GM15510 (cell line): ENCODE measurements around the gene ANO2.

Source experiments
- POLR2A ChIP-seq: IDR thresholded peaks from 3 replicates; pipeline ENCODE4 v1.6.1; 2011; ENCODE audit warnings: borderline replicate concordance; ENCODE audit not compliant: insufficient read length; ENCODE audit errors: extremely low read depth

The ANO2 gene

DNA sequence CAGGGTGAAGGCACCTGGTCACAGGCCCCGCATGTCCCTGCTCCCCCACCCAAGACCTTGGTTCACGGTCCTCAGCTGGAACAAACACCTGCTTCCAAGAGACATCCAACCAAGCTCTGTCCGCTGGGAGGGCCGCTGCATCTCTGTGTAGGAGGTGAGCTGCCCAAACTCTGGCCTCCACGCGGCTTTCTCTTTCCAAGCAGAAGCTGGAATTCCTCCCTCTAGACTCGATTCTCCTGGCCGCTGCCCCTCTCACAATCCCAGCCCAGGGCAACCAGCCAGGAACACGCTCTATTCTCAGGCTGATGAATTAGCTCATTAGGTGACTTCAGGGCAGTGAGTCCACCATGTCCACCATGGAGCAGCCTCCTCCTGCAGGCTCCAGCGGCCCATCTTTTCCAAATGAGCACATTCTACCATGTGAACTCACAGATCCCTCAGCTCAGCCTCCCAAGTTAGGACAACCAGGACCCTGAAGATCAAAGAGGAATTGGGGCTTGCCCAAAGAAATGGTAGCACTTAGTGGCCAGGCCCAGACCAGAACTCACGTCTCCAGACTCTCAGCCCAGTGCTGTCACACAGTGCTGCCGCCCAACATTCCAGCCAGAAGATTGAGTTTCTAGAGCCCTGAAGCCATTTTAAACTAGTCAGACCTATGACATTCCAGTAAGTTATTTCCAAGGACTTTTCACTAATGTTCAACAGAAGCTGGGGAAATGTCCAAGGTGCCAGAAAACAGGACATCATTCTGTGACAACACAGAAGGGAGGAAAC, 146.6 kb downstream of the ANO2 start:
- TF ChIP-seq POLR2A = no peak

DNA sequence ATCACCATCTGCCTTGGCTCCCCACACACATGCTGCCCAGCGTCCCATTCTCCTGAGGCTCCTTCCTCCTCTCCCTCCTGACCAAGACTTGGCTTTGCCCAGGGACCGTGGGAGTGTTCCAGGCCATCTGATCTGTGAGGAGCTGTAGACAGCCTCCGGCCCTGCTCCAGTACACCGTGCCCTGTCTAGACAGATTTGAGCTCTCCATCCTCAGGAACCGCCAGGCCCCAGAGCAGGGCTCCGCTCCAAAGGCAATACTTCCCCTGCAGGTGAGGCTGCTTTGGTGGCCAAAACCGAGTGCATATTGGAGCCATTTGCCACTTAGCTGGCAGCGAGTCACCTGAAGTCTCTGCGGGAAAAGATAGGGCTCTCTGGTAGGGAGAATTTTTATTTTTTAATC, 147.4 kb downstream of the ANO2 start:
- TF ChIP-seq POLR2A = no peak

DNA sequence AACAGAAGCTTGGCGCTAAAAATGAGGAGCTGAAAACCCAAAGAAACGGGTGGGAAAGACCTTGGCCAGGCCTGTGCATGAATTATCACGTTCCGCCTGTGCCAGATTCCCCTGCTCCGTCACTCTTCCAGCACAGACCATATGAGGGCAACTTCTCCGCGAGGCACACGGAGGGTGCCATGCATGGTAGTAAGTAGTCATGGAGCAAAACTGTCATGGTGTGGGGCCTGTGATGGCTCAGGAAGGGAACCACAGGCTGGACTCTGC, 148.2 kb downstream of the ANO2 start:
- TF ChIP-seq POLR2A = no peak

GRCh38 chr12:5796171-5796958, 148.7 kb downstream of the ANO2 start:
- no peak for TF ChIP-seq POLR2A

GRCh38 chr12:5794156-5794555, 150.9 kb downstream of the ANO2 start:
- TF ChIP-seq POLR2A = no peak

DNA sequence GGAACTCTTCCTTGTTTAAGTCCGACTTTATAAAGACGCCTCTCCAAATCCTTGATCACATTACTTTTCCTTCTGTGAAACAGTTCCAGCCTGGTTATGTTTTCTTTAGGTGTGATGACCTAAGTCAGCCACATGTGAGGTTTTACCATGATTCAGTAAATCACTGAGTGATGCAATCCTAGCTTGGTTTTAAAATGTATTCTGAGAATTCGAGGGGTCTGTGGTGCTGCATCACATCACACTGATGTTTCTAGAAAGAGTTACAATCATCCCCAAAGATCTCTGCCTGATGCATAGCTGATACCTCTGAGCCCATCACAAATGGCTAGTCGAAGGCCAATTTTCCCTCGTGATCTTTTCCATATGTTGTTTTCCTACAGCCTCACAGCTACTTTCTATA, 152.7 kb downstream of the ANO2 start:
- no peak for TF ChIP-seq POLR2A

DNA sequence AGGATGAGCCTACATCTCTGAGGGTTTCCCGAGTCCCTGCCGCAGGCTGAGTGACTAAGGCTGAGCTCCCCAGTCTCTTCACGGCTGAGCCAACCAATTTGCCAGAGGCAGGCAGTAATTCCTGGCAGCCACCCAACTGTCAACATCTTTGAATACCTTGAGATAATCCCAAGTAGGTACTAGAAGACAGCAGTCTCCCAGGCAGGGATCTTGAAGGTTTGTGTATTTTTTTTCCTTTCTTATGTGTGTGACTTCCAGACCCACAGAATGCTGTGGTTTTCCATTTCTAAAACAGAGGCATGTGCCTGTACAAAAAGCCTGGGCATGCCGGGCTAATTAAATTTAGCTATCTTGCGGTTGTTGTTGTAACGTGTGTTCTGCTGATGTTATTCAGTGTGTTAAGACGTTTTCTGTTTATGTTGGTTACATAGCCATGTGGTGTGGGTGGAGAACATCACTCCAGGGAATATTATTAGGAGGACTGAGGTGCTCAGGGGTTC, 155.5 kb downstream of the ANO2 start:
- no peak for TF ChIP-seq POLR2A

- no peak for TF ChIP-seq POLR2A
Measured at GRCh38 chr12:5787828-5788227, 157.2 kb downstream of the ANO2 start.

GRCh38 chr12:5785601-5786000, 159.5 kb downstream of the ANO2 start:
- no peak for TF ChIP-seq POLR2A

DNA sequence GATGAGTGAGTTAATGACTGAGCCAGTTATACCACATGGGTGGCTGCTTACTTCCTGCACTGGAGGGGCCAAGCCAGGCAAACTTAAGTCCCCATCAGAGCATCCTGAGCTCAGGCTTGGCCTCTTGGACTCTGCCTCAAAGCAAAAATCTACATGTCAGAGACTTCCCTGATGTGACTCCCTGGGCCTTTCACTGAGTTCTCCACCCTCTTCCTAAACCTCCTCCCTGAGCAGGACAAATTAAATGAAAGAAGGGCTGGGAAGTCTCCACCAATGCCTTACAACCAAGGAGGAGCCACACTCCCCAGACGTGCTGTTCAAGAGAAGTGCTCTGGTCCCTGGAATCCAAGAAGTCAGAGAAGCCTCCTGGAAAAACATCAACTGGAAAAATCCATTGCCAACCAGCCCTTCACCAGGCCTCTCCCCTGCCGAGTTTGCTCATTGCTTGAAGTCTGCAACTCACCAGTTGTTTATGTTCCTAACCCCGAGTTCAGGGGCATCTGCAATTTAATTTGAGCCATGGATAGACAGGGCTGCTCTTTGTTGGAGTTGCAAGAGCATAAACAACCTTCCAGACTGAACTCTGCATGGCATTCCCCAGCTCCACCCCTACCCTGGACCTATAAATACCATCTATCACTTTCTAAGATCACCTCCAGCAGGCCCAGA, 160.5 kb downstream of the ANO2 start:
- no peak for TF ChIP-seq POLR2A

- no peak for TF ChIP-seq POLR2A
Measured at GRCh38 chr12:5783289-5783920, 161.7 kb downstream of the ANO2 start.

DNA sequence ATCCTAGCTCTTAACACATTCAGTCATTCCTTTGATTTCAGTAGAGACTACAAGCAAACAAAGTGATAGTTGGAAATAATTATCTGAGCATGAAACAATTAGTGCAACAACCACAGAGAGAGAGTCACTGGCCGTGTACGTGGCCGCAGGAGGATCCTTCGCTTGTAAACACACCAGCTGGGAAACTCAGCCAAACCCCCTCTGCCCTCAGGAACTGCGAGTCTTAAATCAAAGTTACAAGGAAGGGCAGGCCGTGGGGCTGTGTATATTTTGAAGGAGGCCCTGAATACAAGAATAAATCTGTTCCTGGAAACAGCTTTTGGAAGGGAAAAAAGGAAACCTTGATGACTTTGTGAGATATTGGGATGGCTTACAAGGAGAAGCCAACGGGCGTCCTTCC, 164.5 kb downstream of the ANO2 start:
- TF ChIP-seq POLR2A = no peak

- no peak for TF ChIP-seq POLR2A
Measured at GRCh38 chr12:5779401-5779800, 165.7 kb downstream of the ANO2 start.

DNA sequence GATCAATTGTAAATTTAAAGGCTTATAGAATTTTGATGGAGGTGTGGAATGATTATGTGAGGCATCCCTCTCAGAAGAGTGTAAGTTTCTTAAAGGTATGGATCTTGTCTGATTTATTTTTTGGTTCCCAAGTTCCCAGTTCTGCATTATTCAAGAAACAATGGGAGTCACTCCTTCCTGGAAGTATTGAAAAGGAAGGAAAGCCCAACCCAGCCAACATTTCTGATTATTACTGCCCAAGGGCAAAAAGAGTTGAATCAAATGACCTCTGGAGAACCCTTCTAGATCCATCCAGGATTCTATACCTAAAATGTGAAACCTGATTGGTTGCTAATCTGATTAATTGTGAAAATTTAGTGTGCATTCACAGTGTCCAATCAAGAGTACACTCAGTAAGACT, 166.2 kb downstream of the ANO2 start:
- no peak for TF ChIP-seq POLR2A

- TF ChIP-seq POLR2A = no peak
Measured at GRCh38 chr12:5777451-5777850, 167.6 kb downstream of the ANO2 start.
